ENCODE data around the gene CXCL8. TPM values are rescaled to one million over a fixed set of nuclear protein-coding genes. Genes with fewer than 3 reads are reported as not detected.

CXCL8 gene
- total RNA-seq, 1 experiment from 2014 or later = 0.82 TPM

DNA sequence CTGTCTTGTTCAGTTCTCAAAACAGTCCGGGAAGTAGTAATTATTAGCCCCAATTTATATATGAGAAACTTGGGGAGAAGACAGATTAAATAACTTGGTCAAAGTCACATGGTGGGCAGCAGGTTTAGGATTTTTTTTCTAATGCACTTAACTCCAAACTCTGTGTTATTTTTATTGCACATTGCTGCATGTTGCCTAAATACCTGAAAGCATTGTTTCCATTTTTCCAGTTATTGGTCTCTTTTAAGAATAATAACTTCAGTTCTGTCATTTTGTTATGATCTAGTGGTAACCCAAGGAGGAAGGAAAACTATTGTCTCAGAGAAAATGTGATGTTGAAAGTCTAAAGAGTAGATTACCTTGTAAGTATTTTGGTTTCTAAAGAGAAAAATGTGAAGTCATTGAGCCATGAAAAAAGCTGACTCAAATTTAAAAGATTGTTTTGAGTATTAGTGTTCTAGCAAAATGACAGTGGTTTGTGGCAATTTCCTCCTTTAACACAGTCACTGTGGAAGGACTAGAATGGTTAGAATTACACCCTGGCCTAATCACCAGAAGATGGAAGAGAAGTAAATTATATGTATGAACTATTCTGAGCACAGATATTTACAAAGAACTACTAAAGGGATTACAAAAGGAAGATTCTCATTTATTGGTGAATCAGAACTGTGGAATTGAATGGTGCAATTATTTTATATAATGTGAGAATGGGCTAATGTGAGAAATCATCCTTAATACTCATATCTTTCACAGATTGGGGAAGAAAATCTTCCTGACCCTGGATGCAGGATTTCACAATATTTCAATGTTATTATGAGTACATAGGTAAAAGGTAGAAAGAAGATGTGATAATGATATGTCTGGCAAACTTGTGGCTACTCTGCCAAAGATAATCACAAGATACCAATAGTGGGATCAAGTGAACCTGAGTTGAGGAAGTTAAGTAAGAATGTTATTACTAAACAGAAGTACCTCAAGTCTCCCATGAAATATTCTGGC, 21.7 kb upstream of the CXCL8 start:
- no peaks in the 10 kb centered on the region for H3K36me3 ChIP-seq (ENCODE audit: control insufficient read depth, insufficient read depth, low read length)
- H3K4me3 ChIP-seq (ENCODE audit: low read depth in 2 of 2, low read length in 2 of 2) = no peak overlapping the region
- no peak for ATAC-seq
- no TSS peak for BruUV-seq (replicated peaks)
- peak overlapping the region; percentile 29; the same call in 1 of the 2 replicates for H3K27ac ChIP-seq (ENCODE audit: low read length)
- in situ Hi-C loops (cut with HindIII; ENCODE audit: low pct_unique_long_range_greater_than_20kb, low sequenced_read_pairs) (no loop called here), intact Hi-C loops (cut with micrococcal nuclease; ENCODE audit: unreplicated experiment) (no loop called here)
- H3K4me1 ChIP-seq (ENCODE audit: control insufficient read depth, insufficient read depth, low read length) = no peaks in the 10 kb centered on the region
- peaks cover 3% of the 10 kb centered on the region; the same call in 1 of the 2 replicates for H3K9me3 ChIP-seq (ENCODE audit: control insufficient read depth, insufficient read depth, low read depth, low read length)
- TF ChIP-seq SIN3A (IDR thresholded peaks at IDR 0.05; ENCODE audit: borderline replicate concordance, insufficient read depth, low read depth, low read length) = no peak
- TF ChIP-seq, protein P1, sequence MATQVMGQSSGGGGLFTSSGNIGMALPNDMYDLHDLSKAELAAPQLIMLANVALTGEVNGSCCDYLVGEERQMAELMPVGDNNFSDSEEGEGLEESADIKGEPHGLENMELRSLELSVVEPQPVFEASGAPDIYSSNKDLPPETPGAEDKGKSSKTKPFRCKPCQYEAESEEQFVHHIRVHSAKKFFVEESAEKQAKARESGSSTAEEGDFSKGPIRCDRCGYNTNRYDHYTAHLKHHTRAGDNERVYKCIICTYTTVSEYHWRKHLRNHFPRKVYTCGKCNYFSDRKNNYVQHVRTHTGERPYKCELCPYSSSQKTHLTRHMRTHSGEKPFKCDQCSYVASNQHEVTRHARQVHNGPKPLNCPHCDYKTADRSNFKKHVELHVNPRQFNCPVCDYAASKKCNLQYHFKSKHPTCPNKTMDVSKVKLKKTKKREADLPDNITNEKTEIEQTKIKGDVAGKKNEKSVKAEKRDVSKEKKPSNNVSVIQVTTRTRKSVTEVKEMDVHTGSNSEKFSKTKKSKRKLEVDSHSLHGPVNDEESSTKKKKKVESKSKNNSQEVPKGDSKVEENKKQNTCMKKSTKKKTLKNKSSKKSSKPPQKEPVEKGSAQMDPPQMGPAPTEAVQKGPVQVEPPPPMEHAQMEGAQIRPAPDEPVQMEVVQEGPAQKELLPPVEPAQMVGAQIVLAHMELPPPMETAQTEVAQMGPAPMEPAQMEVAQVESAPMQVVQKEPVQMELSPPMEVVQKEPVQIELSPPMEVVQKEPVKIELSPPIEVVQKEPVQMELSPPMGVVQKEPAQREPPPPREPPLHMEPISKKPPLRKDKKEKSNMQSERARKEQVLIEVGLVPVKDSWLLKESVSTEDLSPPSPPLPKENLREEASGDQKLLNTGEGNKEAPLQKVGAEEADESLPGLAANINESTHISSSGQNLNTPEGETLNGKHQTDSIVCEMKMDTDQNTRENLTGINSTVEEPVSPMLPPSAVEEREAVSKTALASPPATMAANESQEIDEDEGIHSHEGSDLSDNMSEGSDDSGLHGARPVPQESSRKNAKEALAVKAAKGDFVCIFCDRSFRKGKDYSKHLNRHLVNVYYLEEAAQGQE (IDR thresholded peaks at IDR 0.05; ENCODE audit: insufficient read depth in 1 of 2, low read depth in 2 of 2, low read length in 1 of 2) = no peak
- no peak for TF ChIP-seq TCF7L2 (IDR thresholded peaks at IDR 0.05; ENCODE audit: low read depth, low read length)
- no peak for TF ChIP-seq CTCF (IDR thresholded peaks at IDR 0.05)
- TF ChIP-seq POLR2AphosphoS5 (IDR thresholded peaks at IDR 0.05; ENCODE audit: low read depth, low read length) = no peak
- ChIA-PET POLR2A (no interaction called here), CTCF (no interaction called here)
- no peak for DNase-seq (ENCODE audit: low read depth, low spot score)
- H3K27me3 ChIP-seq (ENCODE audit: control insufficient read depth, insufficient read depth, low read length) = no peaks in the 10 kb centered on the region

GRCh38 chr4:73721435-73721834, 18.9 kb upstream of the CXCL8 start:
- H3K27ac ChIP-seq (ENCODE audit: low read length) = no peak overlapping the region; the same call in 1 of the 2 replicates
- intact Hi-C loops (cut with micrococcal nuclease; ENCODE audit: unreplicated experiment) = no loop called here
- no peak overlapping the region for H3K4me3 ChIP-seq (ENCODE audit: low read depth in 2 of 2, low read length in 2 of 2)
- DNase-seq (ENCODE audit: low read depth, low spot score) = no peak
- no peaks in the 10 kb centered on the region for H3K27me3 ChIP-seq (ENCODE audit: control insufficient read depth, insufficient read depth, low read length)
- peaks cover 3% of the 10 kb centered on the region; the same call in 1 of the 2 replicates for H3K9me3 ChIP-seq (ENCODE audit: control insufficient read depth, insufficient read depth, low read depth, low read length)
- in situ Hi-C loops (cut with HindIII; ENCODE audit: low pct_unique_long_range_greater_than_20kb, low sequenced_read_pairs) = no loop called here
- BruUV-seq (replicated peaks) = no TSS peak
- ChIA-PET CTCF (interaction anchor here (0.6 kb wide), 1 partner anchor 146 kb away, joined by 7 read pairs; no protein-coding TSS in a partner anchor), POLR2A (no interaction called here)
- H3K4me1 ChIP-seq (ENCODE audit: control insufficient read depth, insufficient read depth, low read length) = no peaks in the 10 kb centered on the region
- TF ChIP-seq SIN3A (IDR thresholded peaks at IDR 0.05; ENCODE audit: borderline replicate concordance, insufficient read depth, low read depth, low read length) (no peak), TCF7L2 (IDR thresholded peaks at IDR 0.05; ENCODE audit: low read depth, low read length) (no peak), CTCF (IDR thresholded peaks at IDR 0.05) (no peak), POLR2AphosphoS5 (IDR thresholded peaks at IDR 0.05; ENCODE audit: low read depth, low read length) (no peak)
- TF ChIP-seq, protein P1 (IDR thresholded peaks at IDR 0.05; ENCODE audit: insufficient read depth in 1 of 2, low read depth in 2 of 2, low read length in 1 of 2) = no peak
- no peak for ATAC-seq
- H3K36me3 ChIP-seq (ENCODE audit: control insufficient read depth, insufficient read depth, low read length) = no peaks in the 10 kb centered on the region

All from Panc1 (cell line).